Thyroid gland (tissue), 4 donors: ENCODE results near the gene PTGES. TPM values are rescaled to one million over a fixed set of nuclear protein-coding genes. Genes with fewer than 3 reads are reported as not detected.
"Not testable (repeated sequence)": the region's sequence is repeated elsewhere in the genome, so short reads cannot be mapped to it uniquely, and the experiment has no call there.

Source experiments
- DNase-seq, 2 donors: peaks; one replicate each; pipeline ENCODE4 v3.0.0-alpha.2; 2019
- H3K27ac ChIP-seq, 3 donors: fragments of 200-600 bp; sonication (generic); 1 replicate in 2 of 3; 2 replicates in 1 of 3; pipeline ENCODE4 v1.5.1; 2016 to 2019; ENCODE audit warnings: mild to moderate bottlenecking in 1 of 3, moderate library complexity in 1 of 3
- H3K27me3 ChIP-seq: fragments of 200-600 bp; sonication (generic); one replicate; pipeline ENCODE4 v1.5.1; 2019
- H3K36me3 ChIP-seq, 2 donors: fragments of 200-600 bp; sonication (generic); one replicate each; pipeline ENCODE4 v1.5.1; 2016 to 2019
- H3K4me1 ChIP-seq, 2 donors: fragments of 200-600 bp; sonication (generic); one replicate each; pipeline ENCODE4 v1.5.1; 2017 to 2019
- H3K4me3 ChIP-seq, 3 donors: fragments of 200-600 bp; sonication (generic); replicated peaks in 1 of 3; 1 replicate in 2 of 3; 2 replicates in 1 of 3; pipeline ENCODE4 v1.5.1; 2016; ENCODE audit warnings: mild to moderate bottlenecking in 1 of 3
- H3K9me3 ChIP-seq: fragments of 200-600 bp; sonication (generic); one replicate; pipeline ENCODE4 v1.5.1; 2017
- CTCF ChIP-seq, 6 experiments: fragments of 200-600 bp in 3 of 6; fragments of 450-650 bp in 3 of 6; sonication (generic) in 3 of 6; IDR thresholded peaks; one replicate each; pipeline ENCODE4 v1.5.1; 2016 to 2019; ENCODE audit warnings: antibody characterized with exemption in 6 of 6, mild to moderate bottlenecking in 2 of 6, inconsistent platforms in 1 of 6, moderate library complexity in 1 of 6
- POLR2A ChIP-seq, 2 donors: fragments of 450-650 bp; IDR thresholded peaks; one replicate each; pipeline ENCODE4 v1.6.1; 2017; ENCODE audit warnings: antibody characterized with exemption in 2 of 2, mild to moderate bottlenecking in 2 of 2, moderate library complexity in 1 of 2
- WGBS, 2 donors: methylation state at CpG; one replicate each; pipeline ENCODE4 v1.1.5; 2017; 5-methylcytosine and 5-hydroxymethylcytosine counted together
- intact Hi-C: fragments of 100-400 bp; cut with DNase I; formaldehyde crosslinking; loops from one replicate; pipeline ENCODE4 v1.15.1; 2023
- total RNA-seq, 4 donors: library from RNA; depleted of rRNA; stranded (reverse); fragments of >200 nt; gene quantifications; one replicate each; pipeline ENCODE4 v1.2.3, GENCODE V29; 2016

PTGES gene
- total RNA-seq, 4 donors from 2014 or later = 0.29 to 5.3 (median 2.3) TPM

- intact Hi-C loops = loop anchor here (5.0 kb wide), 2 partner anchors 139 to 654 kb away; no protein-coding TSS in a partner anchor
- WGBS, 2 donors = 83 to 84% methylated on average over 10 of the region's 10 CpGs
Observed at GRCh38 chr9:129786481-129786880, 33.6 kb upstream of the PTGES start.

GRCh38 chr9:129785866-129786265 lies 33.0 kb upstream of the PTGES start:
- intact Hi-C loops = loop anchor here (5.0 kb wide), 2 partner anchors 139 to 654 kb away; no protein-coding TSS in a partner anchor
- TF ChIP-seq POLR2A (IDR thresholded peaks at IDR 0.05) (no peak), CTCF (IDR thresholded peaks at IDR 0.05) (no peak)
- Histone ChIP-seq H3K27ac (no peak overlapping the region), H3K9me3 (no peaks in the 10 kb centered on the region), H3K4me3 (no peak overlapping the region), H3K27me3 (no peaks in the 10 kb centered on the region), H3K36me3 (no peaks in the 10 kb centered on the region), H3K4me1 (no peaks in the 10 kb centered on the region)
- 78 to 100% methylated on average over 1 of the region's 1 CpG for WGBS, 2 donors
- DNase-seq = no peak

More at GRCh38 chr9:129786481-129786880, 33.6 kb upstream of the PTGES start:
- no peak for TF ChIP-seq POLR2A (IDR thresholded peaks at IDR 0.05)
- TF ChIP-seq CTCF (IDR thresholded peaks at IDR 0.05) = no peak
- Histone ChIP-seq H3K9me3 (no peaks in the 10 kb centered on the region), H3K4me3 (no peak overlapping the region), H3K36me3 (no peaks in the 10 kb centered on the region), H3K27me3 (no peaks in the 10 kb centered on the region), H3K27ac (no peak overlapping the region), H3K4me1 (no peaks in the 10 kb centered on the region)
- no peak for DNase-seq

GRCh38 chr9:129784970-129785369 lies 32.1 kb upstream of the PTGES start:
- H3K27me3 ChIP-seq, DNase-seq, H3K36me3 ChIP-seq, H3K4me3 ChIP-seq, H3K27ac ChIP-seq, H3K9me3 ChIP-seq, H3K4me1 ChIP-seq: not testable (repeated sequence)
- intact Hi-C loops = loop anchor here (5.0 kb wide), 2 partner anchors 138 to 653 kb away; no protein-coding TSS in a partner anchor
- 60 to 75% methylated on average over 11 of the region's 11 CpGs for WGBS, 2 donors

GRCh38 chr9:129783516-129784361 lies 30.9 kb upstream of the PTGES start:
- DNase-seq = peak; percentile 64 to 65
- Histone ChIP-seq H3K9me3 (no peaks in the 10 kb centered on the region), H3K4me3 (no peak overlapping the region), H3K36me3 (no peaks in the 10 kb centered on the region), H3K27me3 (no peaks in the 10 kb centered on the region), H3K4me1 (no peaks in the 10 kb centered on the region), H3K27ac (no peak overlapping the region)
- WGBS, 2 donors = 35 to 37% methylated on average over 14 of the region's 14 CpGs
- intact Hi-C loops = loop anchor here (2.0 kb wide), 1 partner anchor 47 kb away; no protein-coding TSS in a partner anchor
- TF ChIP-seq POLR2A (IDR thresholded peaks at IDR 0.05) (no peak), CTCF (IDR thresholded peaks at IDR 0.05) (peak; percentile 59 to 91 (median 88))

- no peak overlapping the region for H3K27ac ChIP-seq
- DNase-seq = no peak
- 70 to 88% methylated on average over 5 of the region's 5 CpGs for WGBS, 2 donors
- no peaks in the 10 kb centered on the region for H3K36me3 ChIP-seq
- no peak for TF ChIP-seq POLR2A (IDR thresholded peaks at IDR 0.05)
- TF ChIP-seq CTCF (IDR thresholded peaks at IDR 0.05) = no peak
- no peaks in the 10 kb centered on the region for H3K9me3 ChIP-seq
- no peaks in the 10 kb centered on the region for H3K27me3 ChIP-seq
- intact Hi-C loops = loop anchor here (2.0 kb wide), 1 partner anchor 45 kb away; no protein-coding TSS in a partner anchor
- H3K4me3 ChIP-seq = no peak overlapping the region
- peaks cover 0 to 6% of the 10 kb centered on the region in 2 donors for H3K4me1 ChIP-seq
Observed at GRCh38 chr9:129781981-129782380, 29.1 kb upstream of the PTGES start.
